SK-N-MC (cell line): ENCODE data around the gene IL5RA.

Experiments used
- EZH2 ChIP-seq: fragments of 200-600 bp; sonication (generic); IDR thresholded peaks from one replicate; pipeline ENCODE4 v1.6.1; 2017; ENCODE audit warnings: antibody characterized with exemption
- POLR2AphosphoS5 ChIP-seq: IDR thresholded peaks from 2 replicates; pipeline ENCODE4 v1.6.1; 2012; ENCODE audit warnings: mild to moderate bottlenecking, low read depth, low read length, borderline replicate concordance

GRCh38 chr3:3109407-3110298 is 521 bp downstream of the IL5RA start:
- TF ChIP-seq POLR2AphosphoS5 (no peak), EZH2 (no peak)
